ENCODE data around the gene PTMA. TPM values are rescaled to one million over a fixed set of nuclear protein-coding genes. Genes with fewer than 3 reads are reported as not detected.

The PTMA gene
- total RNA-seq, 1 donor from 2014 or later: 913 TPM

DNA sequence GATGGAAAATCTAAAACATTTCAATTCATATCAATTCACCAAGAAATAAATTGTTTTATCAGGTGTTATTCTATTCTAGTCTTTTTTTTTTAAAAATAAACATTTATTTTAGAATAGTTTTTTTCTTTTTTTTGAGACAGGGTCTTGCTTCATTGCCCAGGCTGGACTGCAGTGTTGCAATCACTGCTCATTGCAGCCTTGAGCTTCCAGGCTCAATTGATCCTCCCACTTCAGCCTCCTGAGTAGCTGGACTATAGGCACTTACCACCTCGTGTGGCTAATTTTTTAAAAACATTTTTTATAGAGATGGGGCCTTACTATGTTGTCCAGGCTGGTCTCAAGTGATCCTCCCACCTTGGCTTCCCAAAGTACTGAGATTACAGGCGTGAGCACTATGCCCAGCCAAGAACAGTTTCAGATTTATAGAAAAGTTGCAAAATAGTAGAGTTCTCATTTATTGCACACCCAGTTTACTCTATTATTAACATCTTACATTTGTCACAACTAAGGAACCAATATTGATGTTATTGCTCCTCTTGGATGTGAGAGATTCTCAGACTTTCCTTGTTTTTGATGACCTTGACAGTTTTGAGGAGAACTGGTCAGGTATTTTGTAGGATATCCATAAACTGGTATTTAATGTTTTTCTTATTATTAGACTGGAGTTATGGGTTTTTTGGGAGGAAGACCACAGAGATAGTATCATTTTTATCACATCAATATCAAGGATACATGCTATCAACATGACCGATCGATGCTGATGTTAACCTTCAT lies 42.9 kb downstream of the PTMA start:
- no peaks in the 10 kb centered on the region for H3K27me3 ChIP-seq (ENCODE audit: control insufficient read depth, insufficient read depth, low read length)
- no peak overlapping the region for H3K4me3 ChIP-seq (ENCODE audit: low read depth, low read length)
- TF ChIP-seq, protein P1, sequence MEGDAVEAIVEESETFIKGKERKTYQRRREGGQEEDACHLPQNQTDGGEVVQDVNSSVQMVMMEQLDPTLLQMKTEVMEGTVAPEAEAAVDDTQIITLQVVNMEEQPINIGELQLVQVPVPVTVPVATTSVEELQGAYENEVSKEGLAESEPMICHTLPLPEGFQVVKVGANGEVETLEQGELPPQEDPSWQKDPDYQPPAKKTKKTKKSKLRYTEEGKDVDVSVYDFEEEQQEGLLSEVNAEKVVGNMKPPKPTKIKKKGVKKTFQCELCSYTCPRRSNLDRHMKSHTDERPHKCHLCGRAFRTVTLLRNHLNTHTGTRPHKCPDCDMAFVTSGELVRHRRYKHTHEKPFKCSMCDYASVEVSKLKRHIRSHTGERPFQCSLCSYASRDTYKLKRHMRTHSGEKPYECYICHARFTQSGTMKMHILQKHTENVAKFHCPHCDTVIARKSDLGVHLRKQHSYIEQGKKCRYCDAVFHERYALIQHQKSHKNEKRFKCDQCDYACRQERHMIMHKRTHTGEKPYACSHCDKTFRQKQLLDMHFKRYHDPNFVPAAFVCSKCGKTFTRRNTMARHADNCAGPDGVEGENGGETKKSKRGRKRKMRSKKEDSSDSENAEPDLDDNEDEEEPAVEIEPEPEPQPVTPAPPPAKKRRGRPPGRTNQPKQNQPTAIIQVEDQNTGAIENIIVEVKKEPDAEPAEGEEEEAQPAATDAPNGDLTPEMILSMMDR (IDR thresholded peaks at IDR 0.05; ENCODE audit: insufficient read depth, low read length, poor library complexity, severe bottlenecking): no peak
- no peak for DNase-seq (ENCODE audit: low read depth)
- H3K36me3 ChIP-seq (ENCODE audit: control insufficient read depth, insufficient read depth, low read length): no peaks in the 10 kb centered on the region

DNA sequence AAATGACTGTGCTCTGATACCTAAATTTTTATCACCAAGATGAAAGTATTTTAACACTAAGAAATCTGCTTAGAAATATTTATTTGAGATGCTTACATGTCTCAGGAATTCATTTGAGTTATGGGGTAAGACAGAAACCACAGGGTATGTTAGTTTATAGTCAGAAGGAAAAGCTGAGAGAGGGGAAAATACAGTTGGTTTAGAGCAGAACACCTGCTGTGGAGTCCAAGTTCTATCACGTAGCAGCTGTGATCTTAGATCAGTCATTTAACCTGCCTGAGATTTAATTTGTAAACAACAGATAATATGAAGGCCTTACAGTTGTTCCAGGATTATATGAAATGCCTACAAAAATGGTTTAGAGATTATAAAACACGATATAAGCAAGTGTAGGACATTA lies 43.7 kb downstream of the PTMA start:
- H3K4me3 ChIP-seq (ENCODE audit: low read depth, low read length): no peak overlapping the region
- no peaks in the 10 kb centered on the region for H3K27me3 ChIP-seq (ENCODE audit: control insufficient read depth, insufficient read depth, low read length)
- DNase-seq (ENCODE audit: low read depth): no peak
- TF ChIP-seq, protein P1 (IDR thresholded peaks at IDR 0.05; ENCODE audit: insufficient read depth, low read length, poor library complexity, severe bottlenecking): no peak
- no peaks in the 10 kb centered on the region for H3K36me3 ChIP-seq (ENCODE audit: control insufficient read depth, insufficient read depth, low read length)

DNA sequence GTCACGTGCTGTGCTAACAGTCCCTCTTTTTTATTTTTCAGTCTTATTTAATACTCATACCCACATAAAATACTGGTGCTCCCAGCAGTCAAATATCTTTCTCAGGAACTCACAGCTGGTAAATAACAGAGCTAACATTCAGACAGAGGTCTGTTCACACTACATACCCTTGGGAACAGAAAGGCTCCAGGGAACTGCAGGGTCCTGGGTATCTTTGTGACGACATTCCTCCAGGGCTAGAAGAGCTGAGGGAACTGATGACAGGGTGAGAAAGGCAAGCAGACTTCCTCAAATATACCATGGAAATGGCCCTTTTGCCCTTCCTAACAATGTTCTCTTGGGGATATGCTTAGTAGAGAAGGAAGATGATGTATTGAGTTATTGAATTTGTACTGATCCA lies 53.4 kb downstream of the PTMA start:
- no peaks in the 10 kb centered on the region for H3K36me3 ChIP-seq (ENCODE audit: control insufficient read depth, insufficient read depth, low read length)
- TF ChIP-seq, protein P1 (IDR thresholded peaks at IDR 0.05; ENCODE audit: insufficient read depth, low read length, poor library complexity, severe bottlenecking): no peak
- no peak overlapping the region for H3K4me3 ChIP-seq (ENCODE audit: low read depth, low read length)
- H3K27me3 ChIP-seq (ENCODE audit: control insufficient read depth, insufficient read depth, low read length): no peaks in the 10 kb centered on the region
- DNase-seq (ENCODE audit: low read depth): no peak

Other genes starting within 250 kb of the PTMA start
- gene NCL, start 244.0 kb upstream of the PTMA start, total RNA-seq: 122 and 160 TPM in 2 replicates
- gene NMUR1, start 178.1 kb upstream of the PTMA start, total RNA-seq: not detected in 2 replicates
- gene TEX44, start 115.7 kb upstream of the PTMA start, total RNA-seq: not detected in 2 replicates
- 30.5 and 34.6 TPM in 2 replicates for gene PDE6D, start 72.8 kb downstream of the PTMA start, total RNA-seq
- 30.5 and 30.9 TPM in 2 replicates for gene COPS7B, start 77.9 kb downstream of the PTMA start, total RNA-seq
- gene NPPC, start 217.9 kb downstream of the PTMA start, total RNA-seq: not detected in 2 replicates